Endothelial cell of umbilical vein (primary cell): Measurements from ENCODE around the gene LINC01488. TPM values are rescaled to one million over a fixed set of nuclear protein-coding genes. Genes with fewer than 3 reads are reported as not detected.

Experiments
- BruUV-seq: library from RNA; stranded (reverse); fragments of 400-500 nt; replicated peaks from 2 replicates; lab custom pipeline; 2021; lab: Mats Ljungman, UMichigan
- CTCF ChIA-PET: fragments of 300-600, 350-600 bp; sonication (Branson Sonifier 250); formaldehyde crosslinking; loops from one replicate; lab custom pipeline; 2021; ENCODE audit warnings: antibody characterized with exemption, inconsistent platforms; lab: Charles Lee
- POLR2A ChIA-PET: fragments of 300-600, 350-600 bp; sonication (Branson Sonifier 250); formaldehyde crosslinking; loops from one replicate; lab custom pipeline; 2021; ENCODE audit warnings: antibody characterized with exemption, inconsistent platforms; lab: Charles Lee
- DNase-seq: peaks from one replicate; pipeline ENCODE4 v3.0.0-alpha.2; 2011; ENCODE audit warnings: low read depth, low spot score
- FAIRE-seq: peaks from 2 replicates; lab custom pipeline; 2011; peaks lifted over from hg19 to GRCh38; lab: Jason Lieb, UNC
- H2AFZ ChIP-seq: 2 replicates; pipeline ENCODE4 v1.6.0; 2012; ENCODE audit warnings: low read depth, low read length, control low read depth, inconsistent platforms
- H3K27ac ChIP-seq: 2 replicates; pipeline ENCODE4 v1.5.1; 2011; ENCODE audit warnings: low read depth, mild to moderate bottlenecking, control low read depth, low read length, moderate library complexity; ENCODE audit not compliant: insufficient read depth
- H3K27me3 ChIP-seq, 2 experiments: 2 replicates each; pipeline versions ENCODE4 v1.6.0 to v1.6.1; 2011; ENCODE audit warnings: low read length in 2 of 2, mixed read lengths in 1 of 2; ENCODE audit not compliant: control insufficient read depth in 2 of 2, insufficient read depth in 2 of 2
- H3K36me3 ChIP-seq, 2 experiments: 2 replicates in 1 of 2; 3 replicates in 1 of 2; pipeline ENCODE4 v1.5.1; 2011; ENCODE audit warnings: low read length in 2 of 2, mild to moderate bottlenecking in 1 of 2, moderate library complexity in 1 of 2; ENCODE audit not compliant: control insufficient read depth in 2 of 2, insufficient read depth in 2 of 2; ENCODE audit errors: extremely low read depth in 1 of 2
- H3K4me1 ChIP-seq: 3 replicates; pipeline ENCODE4 v1.5.1; 2011; ENCODE audit warnings: mild to moderate bottlenecking, low read length; ENCODE audit not compliant: control insufficient read depth, insufficient read depth; ENCODE audit errors: extremely low read depth
- H3K4me2 ChIP-seq: 2 replicates; pipeline ENCODE4 v1.6.1; 2011; ENCODE audit warnings: low read length, control low read depth, mixed read lengths; ENCODE audit not compliant: insufficient read depth
- H3K4me3 ChIP-seq, 3 experiments: fragments of 200-600 bp in 1 of 3; sonication (generic), shearing (Covaris generic) in 1 of 3; replicated peaks in 1 of 3; 2 replicates each; pipeline ENCODE4 v1.5.1; 2011 to 2016; ENCODE audit warnings: control low read depth in 3 of 3, low read length in 3 of 3, mild to moderate bottlenecking in 2 of 3, inconsistent platforms in 1 of 3, low read depth in 1 of 3, moderate library complexity in 1 of 3; ENCODE audit not compliant: insufficient read depth in 1 of 3
- H3K79me2 ChIP-seq: 2 replicates; pipeline ENCODE4 v1.6.0; 2012; ENCODE audit warnings: low read length, inconsistent platforms; ENCODE audit not compliant: control insufficient read depth, insufficient read depth
- H3K9ac ChIP-seq: replicated peaks from 2 replicates; pipeline ENCODE3; 2011; ENCODE audit warnings: low read length, control low read depth; ENCODE audit not compliant: insufficient read depth; ENCODE audit errors: extremely low read depth
- H3K9me1 ChIP-seq: replicated peaks from 3 replicates; pipeline ENCODE4 v1.6.0; 2011; ENCODE audit warnings: mild to moderate bottlenecking, low read length; ENCODE audit not compliant: control insufficient read depth, insufficient read depth; ENCODE audit errors: extremely low read depth
- H3K9me3 ChIP-seq: replicated peaks from 2 replicates; pipeline ENCODE4 v1.5.1; 2012; ENCODE audit warnings: low read length, inconsistent platforms; ENCODE audit not compliant: control insufficient read depth, insufficient read depth
- H4K20me1 ChIP-seq: replicated peaks from 2 replicates; pipeline ENCODE3; 2011; ENCODE audit warnings: mild to moderate bottlenecking, low read length; ENCODE audit not compliant: control insufficient read depth, insufficient read depth; ENCODE audit errors: extremely low read depth
- EZH2 ChIP-seq: IDR thresholded peaks from 2 replicates; pipeline ENCODE4 v1.6.1; 2012; ENCODE audit warnings: borderline replicate concordance, low read depth, mild to moderate bottlenecking, moderate library complexity, low read length, inconsistent platforms; ENCODE audit not compliant: severe bottlenecking
- FOS ChIP-seq: IDR thresholded peaks from 2 replicates; pipeline ENCODE4 v1.6.1; 2011; ENCODE audit warnings: mild to moderate bottlenecking, low read length, moderate library complexity, borderline replicate concordance; ENCODE audit not compliant: insufficient read depth
- GATA2 ChIP-seq: IDR thresholded peaks from 2 replicates; pipeline ENCODE4 v1.7.0; 2011; ENCODE audit warnings: low read depth, mild to moderate bottlenecking, moderate library complexity, mixed read lengths, low read length; ENCODE audit not compliant: insufficient read length, insufficient read depth
- JUN ChIP-seq: IDR thresholded peaks from 2 replicates; pipeline ENCODE4 v1.6.1; 2011; ENCODE audit warnings: borderline replicate concordance, low read depth; ENCODE audit not compliant: insufficient read length, insufficient read depth
- MYC ChIP-seq: IDR thresholded peaks from one replicate; pipeline ENCODE4 v1.6.1; 2011; ENCODE audit warnings: mild to moderate bottlenecking, low read depth, low read length
- POLR2A ChIP-seq: IDR thresholded peaks from 2 replicates; pipeline ENCODE4 v1.6.1; 2012; ENCODE audit warnings: low read depth, mild to moderate bottlenecking, control low read depth, low read length
- POLR2AphosphoS5 ChIP-seq: IDR thresholded peaks from 2 replicates; pipeline ENCODE4 v1.6.1; 2012; ENCODE audit warnings: low read depth, mild to moderate bottlenecking, control low read depth, low read length, moderate library complexity; ENCODE audit not compliant: insufficient read depth
- dilution Hi-C: fragments of 300-500 bp; cut with MboI; formaldehyde crosslinking; loops from one replicate; pipeline ENCODE4 v1.15.0; 2019; ENCODE audit warnings: low sequenced_read_pairs; ENCODE audit not compliant: extremely low pct_ligation_motif_present
- intact Hi-C: fragments of 100-400 bp; cut with micrococcal nuclease; formaldehyde crosslinking; loops from one replicate; pipeline ENCODE4 v1.10.0; 2022
- polyA plus RNA-seq, 4 experiments: library from polyadenylated mRNA; depleted of rRNA in 3 of 4; stranded (reverse) in 3 of 4; unstranded in 1 of 4; fragments of >200 nt; gene quantifications; 2 replicates each; pipeline versions ENCODE4 v1.2.1 to v1.2.3, GENCODE V29; 2011 to 2012; ENCODE audit warnings: missing spikeins in 1 of 4
- total RNA-seq: library from RNA; stranded (reverse); gene quantifications from 2 replicates; pipeline ENCODE4 v1.2.3, GENCODE V29; 2021
- TF ChIP-seq, protein P1 (sequence below): IDR thresholded peaks from 2 replicates; pipeline ENCODE4 v1.6.1; 2011; ENCODE audit not compliant: insufficient read depth, insufficient read length
- TF ChIP-seq, protein P2 (sequence below), 2 donors: IDR thresholded peaks; 1 replicate in 1 of 2; 2 replicates in 1 of 2; pipeline ENCODE4 v1.5.1; 2011; ENCODE audit warnings: low read length in 2 of 2, mild to moderate bottlenecking in 2 of 2, moderate library complexity in 2 of 2, control low read depth in 1 of 2, inconsistent platforms in 1 of 2, low read depth in 1 of 2; ENCODE audit not compliant: insufficient read depth in 1 of 2; ENCODE audit errors: extremely low read depth in 1 of 2

LINC01488 gene
- total and polyA plus RNA-seq, 2 donors (not counting 3 experiments of a cell fraction or from before 2014, with no cell fraction given), result not detected

DNA sequence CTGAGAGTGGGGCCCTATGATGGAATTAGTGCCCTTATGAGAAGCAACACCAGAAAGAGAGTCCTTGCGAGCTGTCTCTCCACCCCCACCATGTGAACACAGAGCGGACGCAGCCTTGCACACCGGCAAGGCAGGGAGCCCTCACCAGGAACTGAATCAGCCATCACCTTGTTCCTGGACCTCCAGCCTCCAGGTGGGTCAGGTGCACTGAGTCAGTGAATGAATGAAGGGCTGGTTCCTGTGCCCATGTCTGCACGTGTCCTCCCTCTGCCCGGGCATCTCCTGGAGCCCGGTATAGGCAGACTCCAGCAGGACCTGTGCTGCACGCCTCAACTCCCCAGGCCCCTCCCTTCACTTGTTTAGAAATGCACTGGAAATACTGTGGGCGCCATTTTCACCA lies 54.9 kb downstream of the LINC01488 start:
- Histone ChIP-seq H3K9me1 (no peaks in the 10 kb centered on the region), H3K4me3 (no peak overlapping the region), H3K27me3 (no peaks in the 10 kb centered on the region), H4K20me1 (no peaks in the 10 kb centered on the region), H3K9ac (no peak overlapping the region), H3K27ac (no peak overlapping the region), H3K4me2 (no peak overlapping the region), H2AFZ (no peak overlapping the region), H3K36me3 (no peaks in the 10 kb centered on the region), H3K9me3 (no peaks in the 10 kb centered on the region), H3K4me1 (peaks cover 7% of the 10 kb centered on the region), H3K79me2 (no peaks in the 10 kb centered on the region)
- POLR2A ChIA-PET, result no interaction called here
- intact Hi-C loops, result no loop called here
- dilution Hi-C loops, result no loop called here
- no peak for TF ChIP-seq FOS
- TF ChIP-seq POLR2A, result no peak
- TF ChIP-seq GATA2, result no peak
- TF ChIP-seq POLR2AphosphoS5, result no peak
- no peak for TF ChIP-seq JUN
- TF ChIP-seq, protein P1, sequence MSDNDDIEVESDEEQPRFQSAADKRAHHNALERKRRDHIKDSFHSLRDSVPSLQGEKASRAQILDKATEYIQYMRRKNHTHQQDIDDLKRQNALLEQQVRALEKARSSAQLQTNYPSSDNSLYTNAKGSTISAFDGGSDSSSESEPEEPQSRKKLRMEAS, result no peak
- no peak for TF ChIP-seq MYC
- TF ChIP-seq, protein P2, sequence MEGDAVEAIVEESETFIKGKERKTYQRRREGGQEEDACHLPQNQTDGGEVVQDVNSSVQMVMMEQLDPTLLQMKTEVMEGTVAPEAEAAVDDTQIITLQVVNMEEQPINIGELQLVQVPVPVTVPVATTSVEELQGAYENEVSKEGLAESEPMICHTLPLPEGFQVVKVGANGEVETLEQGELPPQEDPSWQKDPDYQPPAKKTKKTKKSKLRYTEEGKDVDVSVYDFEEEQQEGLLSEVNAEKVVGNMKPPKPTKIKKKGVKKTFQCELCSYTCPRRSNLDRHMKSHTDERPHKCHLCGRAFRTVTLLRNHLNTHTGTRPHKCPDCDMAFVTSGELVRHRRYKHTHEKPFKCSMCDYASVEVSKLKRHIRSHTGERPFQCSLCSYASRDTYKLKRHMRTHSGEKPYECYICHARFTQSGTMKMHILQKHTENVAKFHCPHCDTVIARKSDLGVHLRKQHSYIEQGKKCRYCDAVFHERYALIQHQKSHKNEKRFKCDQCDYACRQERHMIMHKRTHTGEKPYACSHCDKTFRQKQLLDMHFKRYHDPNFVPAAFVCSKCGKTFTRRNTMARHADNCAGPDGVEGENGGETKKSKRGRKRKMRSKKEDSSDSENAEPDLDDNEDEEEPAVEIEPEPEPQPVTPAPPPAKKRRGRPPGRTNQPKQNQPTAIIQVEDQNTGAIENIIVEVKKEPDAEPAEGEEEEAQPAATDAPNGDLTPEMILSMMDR (IDR thresholded peaks at IDR 0.05; ENCODE audit: extremely low read depth in 1 of 2, insufficient read depth in 1 of 2, low read depth in 1 of 2, low read length in 2 of 2), result no peak
- no peak for TF ChIP-seq EZH2
- no peak for DNase-seq
- no peak for FAIRE-seq
- CTCF ChIA-PET, result interaction anchor here (1.3 kb wide), 1 partner anchor 405 kb away, joined by 4 read pairs; no protein-coding TSS in a partner anchor
- no TSS peak for BruUV-seq
